DMS53 treated with DMSO at 0.1 percent for 48 hours (cell line): ENCODE data around the gene ASB18.
A peak's percentile ranks its signal among the peaks of the same experiment; 100 is the strongest.
"Not testable (repeated sequence)": the region's sequence is repeated elsewhere in the genome, so short reads cannot be mapped to it uniquely, and the experiment has no call there.

Source experiments
- DNase-seq: peaks from one replicate; lab custom pipeline; 2025; ENCODE audit not compliant: unreplicated experiment; lab: John Stamatoyannopoulos, UW

The ASB18 gene

GRCh38 chr2:236264256-236264655 lies at the start of gene ASB18:
Gene ASB18, minus strand, starts transcription at chr2:236264406. Its CDS starts 61 bp downstream, at chr2:236264345.
- DNase-seq, result no peak

- no peak for DNase-seq
Measured at GRCh38 chr2:236311286-236311685, 47.1 kb upstream of the ASB18 start.

GRCh38 chr2:236309669-236310029 lies 45.4 kb upstream of the ASB18 start:
- DNase-seq, result peak; percentile 26

GRCh38 chr2:236308855-236309668 lies 44.9 kb upstream of the ASB18 start:
- no peak for DNase-seq

GRCh38 chr2:236307641-236308040 lies 43.4 kb upstream of the ASB18 start:
- no peak for DNase-seq

GRCh38 chr2:236306825-236307540 lies 42.8 kb upstream of the ASB18 start:
- no peak for DNase-seq

GRCh38 chr2:236305964-236306605 lies 41.9 kb upstream of the ASB18 start:
- DNase-seq, result no peak

GRCh38 chr2:236305531-236305930 lies 41.3 kb upstream of the ASB18 start:
- DNase-seq, result no peak

- no peak for DNase-seq
Measured at GRCh38 chr2:236303935-236304334, 39.7 kb upstream of the ASB18 start.

- DNase-seq, result no peak
Measured at GRCh38 chr2:236302555-236302954, 38.3 kb upstream of the ASB18 start.

GRCh38 chr2:236298924-236299475 lies 34.8 kb upstream of the ASB18 start:
- no peak for DNase-seq

GRCh38 chr2:236295481-236295880 lies 31.3 kb upstream of the ASB18 start:
- no peak for DNase-seq

GRCh38 chr2:236294647-236295046 lies 30.4 kb upstream of the ASB18 start:
- no peak for DNase-seq

- DNase-seq, result no peak
Measured at GRCh38 chr2:236293241-236293810, 29.1 kb upstream of the ASB18 start.

GRCh38 chr2:236291911-236292310 lies 27.7 kb upstream of the ASB18 start:
- no peak for DNase-seq

- DNase-seq, result no peak
Measured at GRCh38 chr2:236291476-236291875, 27.3 kb upstream of the ASB18 start.

GRCh38 chr2:236290742-236291425 lies 26.7 kb upstream of the ASB18 start:
- no peak for DNase-seq

- DNase-seq, result no peak
Measured at GRCh38 chr2:236289766-236290462, 25.7 kb upstream of the ASB18 start.

GRCh38 chr2:236288373-236288772 lies 24.2 kb upstream of the ASB18 start:
- DNase-seq, result not testable (repeated sequence)

- DNase-seq, result no peak
Measured at GRCh38 chr2:236287656-236288055, 23.4 kb upstream of the ASB18 start.
